ENCODE data around the gene RNF112. TPM values are rescaled to one million over a fixed set of nuclear protein-coding genes. Genes with fewer than 3 reads are reported as not detected.

Gene RNF112
- total and polyA plus RNA-seq, 2 of the 13 experiments (the other 11 are each of a cell fraction or from before 2014, with no cell fraction given) = 0.05 TPM; not detected in 1

GRCh38 chr17:19362277-19363113 is 48.5 kb upstream of the RNF112 start, which contains the start of gene B9D1 (continued):
- TF ChIP-seq NCOA2 (CRISPR knock-in tag; IDR thresholded peaks at IDR 0.05) = peak; percentile 56; the same call in 1 of the 2 replicates
- TF ChIP-seq ZNF557 (CRISPR knock-in tag; IDR thresholded peaks at IDR 0.05) = no peak
- no peak; the same call in 1 of the 2 replicates for TF ChIP-seq ZNF446 (CRISPR knock-in tag; IDR thresholded peaks at IDR 0.05)
- no peak for TF ChIP-seq NFE2L1 (CRISPR knock-in tag; IDR thresholded peaks at IDR 0.05; ENCODE audit: borderline replicate concordance)
- TF ChIP-seq CCAR2 (optimal IDR thresholded peaks at IDR 0.05; ENCODE audit: low read depth, low read length) = no peak
- TF ChIP-seq ZNF782 (CRISPR knock-in tag; IDR thresholded peaks at IDR 0.05; ENCODE audit: borderline replicate concordance) = peak; percentile 45; the same call in 1 of the 2 replicates
- no peak for TF ChIP-seq SIX1 (CRISPR knock-in tag; IDR thresholded peaks at IDR 0.05; ENCODE audit: borderline replicate concordance)
- TF ChIP-seq ZMAT3 (CRISPR knock-in tag; conservative IDR thresholded peaks at IDR 0.05) = no peak; the same call in none of the 2 replicates
- TF ChIP-seq ZNF318 (CRISPR knock-in tag; IDR thresholded peaks at IDR 0.05) = no peak
- TF ChIP-seq ZNF597 (CRISPR knock-in tag; IDR thresholded peaks at IDR 0.05) = no peak
- peak; percentile 80 for TF ChIP-seq ZNF574 (CRISPR knock-in tag; IDR thresholded peaks at IDR 0.05)
- peak; percentile 87 for TF ChIP-seq SALL1 (CRISPR knock-in tag; IDR thresholded peaks at IDR 0.05)
- TF ChIP-seq ZNF275 (CRISPR knock-in tag; IDR thresholded peaks at IDR 0.05; ENCODE audit: borderline replicate concordance) = no peak
- TF ChIP-seq HNRNPLL (IDR thresholded peaks at IDR 0.05; ENCODE audit: low read depth, low read length, poor library complexity, severe bottlenecking) = peak; percentile 64
- peak; percentile 5; the same call in 1 of the 2 replicates for TF ChIP-seq ZNF776 (CRISPR knock-in tag; IDR thresholded peaks at IDR 0.05)

Data from HepG2 (cell line).